Inflammatory macrophage (primary cell): ENCODE results near the gene GALK1.
"Not testable (repeated sequence)": the region's sequence is repeated elsewhere in the genome, so short reads cannot be mapped to it uniquely, and the experiment has no call there.

Experiments used
- DNase-seq, 2 donors: peaks; one replicate each; pipeline ENCODE4 v3.0.0-alpha.2; 2020 to 2022
- total RNA-seq, 18 experiments: gene quantifications; one replicate each; lab custom pipeline; 2026; ENCODE audit warnings: mixed read lengths in 6 of 18, inconsistent platforms in 2 of 18; lab: John Stamatoyannopoulos, UW

Gene GALK1
- total RNA-seq, result 7.0 to 41.7 (median 25.4) reads per million in 18 experiments

DNA sequence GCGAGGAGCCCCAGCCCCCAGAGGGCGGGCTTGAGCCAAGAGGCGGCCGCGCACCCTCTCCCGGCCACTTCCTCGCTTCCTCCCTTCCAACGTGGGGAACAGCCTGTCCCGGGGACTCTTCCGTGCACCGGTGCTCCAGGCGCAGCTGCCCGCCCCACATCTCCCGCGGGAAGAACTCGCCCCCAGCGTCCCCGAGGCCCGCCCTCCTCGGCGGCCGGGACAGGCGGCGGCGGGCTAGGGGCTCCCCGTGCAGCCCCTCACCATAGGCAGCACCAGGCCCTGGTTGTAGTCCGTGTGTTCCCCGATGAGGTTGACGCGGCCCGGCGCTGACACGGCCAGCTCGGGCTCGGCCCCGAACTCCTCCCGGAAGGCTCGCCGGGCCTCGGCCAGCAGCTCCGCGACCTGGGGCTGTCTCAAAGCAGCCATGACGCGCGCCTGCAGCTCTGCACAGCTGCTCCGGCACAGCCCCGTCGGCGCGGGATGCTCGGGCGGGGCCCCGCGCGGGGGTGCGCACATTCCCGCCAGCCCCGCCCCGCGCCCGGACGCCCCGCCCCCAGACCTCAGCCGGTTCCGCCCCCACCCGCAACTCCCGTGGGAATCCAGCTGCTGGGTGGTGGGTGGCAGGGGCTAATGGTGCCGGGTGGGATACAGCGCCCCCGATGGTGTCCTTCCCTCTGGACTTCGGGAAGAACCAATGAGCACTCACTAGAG, at the start of gene GALK1:
GALK1 (minus strand) TSS at position 482 of the 711 bp plus-strand sequence; CDS start at position 426, 56 bp downstream.
- peak; percentile 76 to 82 for DNase-seq

GRCh38 chr17:75814021-75814395, 49.0 kb upstream of the GALK1 start:
- DNase-seq, result no peak

- no peak for DNase-seq
These were observed 48.4 kb upstream of the GALK1 start for GRCh38 chr17:75813081-75814020.

DNA sequence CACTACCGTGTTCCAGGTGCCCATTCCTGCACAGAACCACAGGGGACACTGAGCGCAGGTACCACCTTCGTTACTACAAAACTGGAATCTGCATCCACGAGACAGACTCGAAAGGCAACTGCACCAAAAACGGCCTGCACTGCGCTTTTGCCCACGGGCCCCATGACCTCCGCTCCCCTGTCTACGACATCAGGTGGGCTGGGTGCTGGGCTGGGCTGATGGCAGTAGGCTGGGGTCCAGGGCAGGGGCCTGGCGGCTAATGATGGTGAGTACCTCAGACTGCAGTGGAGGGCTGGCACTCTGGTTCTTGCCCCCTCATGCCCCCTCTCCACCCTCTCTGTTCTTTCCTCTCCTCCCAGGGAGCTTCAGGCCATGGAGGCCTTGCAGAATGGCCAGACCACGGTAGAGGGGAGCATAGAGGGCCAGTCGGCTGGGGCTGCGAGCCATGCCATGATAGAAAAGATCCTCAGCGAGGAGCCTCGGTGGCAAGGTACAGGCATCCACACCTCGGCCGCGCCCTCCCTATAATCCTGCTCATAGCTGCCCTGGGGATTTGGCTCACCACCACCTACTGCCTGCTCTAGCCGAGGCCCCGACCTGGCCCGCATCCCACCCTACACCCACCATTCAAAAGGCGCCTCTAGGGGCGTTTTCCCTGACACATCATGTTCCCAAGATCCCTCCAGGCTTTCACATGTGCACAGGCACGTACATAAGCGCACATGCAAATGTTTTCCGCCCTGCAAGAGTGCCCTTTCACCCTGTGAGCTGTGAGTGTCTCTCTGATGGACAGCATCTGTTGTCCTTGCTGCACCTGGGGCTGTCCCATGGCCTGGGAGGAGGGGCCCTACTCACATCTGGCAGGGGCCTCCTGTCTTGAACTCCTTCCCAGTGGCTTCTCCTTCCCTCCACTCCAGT, 47.4 kb upstream of the GALK1 start:
- no peak for DNase-seq

- no peak for DNase-seq
These were observed 46.2 kb upstream of the GALK1 start for GRCh38 chr17:75811174-75811573.

DNA sequence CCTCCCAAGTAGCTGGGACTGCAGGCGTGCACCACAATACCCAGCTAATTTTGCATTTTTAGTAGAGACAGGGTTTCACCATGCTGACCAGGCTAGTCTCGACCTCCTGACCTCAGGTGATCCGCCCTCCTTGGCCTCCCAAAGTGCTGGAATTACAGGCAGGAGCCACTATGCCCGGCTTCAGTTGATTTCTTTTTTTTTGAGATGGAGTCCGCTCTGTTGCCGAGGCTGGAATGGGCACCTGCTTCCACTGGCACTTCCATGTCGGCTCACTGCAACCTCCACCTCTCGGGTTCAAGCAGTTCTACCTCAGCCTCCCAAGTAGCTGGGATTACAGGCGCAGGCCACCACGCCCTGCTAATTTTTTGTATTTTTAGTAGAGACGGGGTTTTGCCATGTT, 45.8 kb upstream of the GALK1 start:
- DNase-seq, result not testable (repeated sequence)

DNA sequence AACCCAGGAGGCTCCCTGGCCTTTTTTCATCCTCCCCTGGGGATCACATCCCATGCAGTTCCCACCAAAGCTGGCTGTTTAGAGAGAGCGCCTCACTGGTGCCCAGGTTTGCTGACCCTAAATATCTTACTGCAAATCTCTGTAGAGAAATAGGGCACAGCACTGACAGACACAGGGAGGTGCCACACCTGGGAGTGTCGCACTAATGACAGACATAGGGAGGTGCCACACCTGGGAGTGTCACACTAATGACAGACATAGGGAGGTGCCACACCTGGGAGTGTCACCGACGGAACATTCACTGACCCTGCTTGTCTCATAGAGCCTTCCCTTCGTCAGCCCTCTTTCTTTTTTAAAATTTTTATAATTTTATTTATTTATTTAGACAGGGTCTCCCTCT, 45.2 kb upstream of the GALK1 start:
- no peak for DNase-seq

GRCh38 chr17:75809631-75810111, 44.7 kb upstream of the GALK1 start:
- no peak for DNase-seq

DNA sequence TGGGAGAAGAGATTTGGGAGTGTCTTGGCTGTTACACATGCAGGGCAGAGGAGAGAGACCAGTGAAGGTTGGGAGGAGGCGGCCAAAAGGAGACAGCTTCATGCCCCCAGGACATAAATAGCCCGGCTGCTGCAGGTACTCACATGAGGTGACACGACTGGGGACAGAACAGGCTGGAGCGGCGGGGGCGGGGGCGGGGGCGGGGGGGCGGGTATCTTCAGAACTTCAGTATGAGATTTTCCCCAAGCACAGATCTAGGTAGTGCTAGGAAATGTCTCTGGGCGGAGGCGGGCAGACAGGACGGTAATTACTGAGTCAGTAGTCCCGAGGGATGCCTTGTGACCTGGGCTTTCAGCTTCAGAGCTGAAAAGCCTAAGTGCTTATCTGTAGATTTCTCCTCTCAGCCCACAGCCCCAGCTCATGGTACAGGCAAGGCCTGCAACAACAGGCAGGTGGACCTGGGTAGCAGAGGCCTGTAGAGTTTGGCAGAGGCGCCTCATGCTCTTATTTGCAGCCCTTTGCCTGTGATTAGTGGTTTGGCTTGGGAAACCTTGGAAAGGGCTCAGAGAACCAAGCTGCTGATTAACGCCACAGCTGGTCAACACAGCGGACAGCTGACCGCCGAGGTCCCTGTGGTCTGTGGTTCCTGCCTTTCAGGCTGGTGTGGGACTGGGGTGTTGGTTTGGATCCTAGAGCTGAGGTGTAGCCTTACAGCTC, 44.1 kb upstream of the GALK1 start:
- DNase-seq, result peak in 1 of 2 donors; percentile 34

DNA sequence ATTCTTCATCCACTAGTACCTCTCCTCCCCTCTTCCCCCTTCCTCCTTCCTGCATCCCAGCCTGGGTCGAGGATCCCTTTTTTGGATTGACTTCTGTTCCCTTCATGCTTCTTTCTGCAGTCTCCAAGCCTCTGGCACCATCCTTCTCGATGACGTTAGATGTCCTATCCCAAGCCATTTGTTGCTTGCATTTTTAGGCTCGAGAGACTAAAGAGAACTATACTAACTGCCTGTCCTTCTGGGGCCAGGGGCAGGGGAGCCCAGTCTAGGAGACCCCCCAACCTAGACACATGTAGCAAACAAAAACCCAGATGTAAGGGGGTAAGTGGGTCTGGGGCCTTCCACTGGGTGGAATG, 43.5 kb upstream of the GALK1 start:
- DNase-seq, result no peak

DNA sequence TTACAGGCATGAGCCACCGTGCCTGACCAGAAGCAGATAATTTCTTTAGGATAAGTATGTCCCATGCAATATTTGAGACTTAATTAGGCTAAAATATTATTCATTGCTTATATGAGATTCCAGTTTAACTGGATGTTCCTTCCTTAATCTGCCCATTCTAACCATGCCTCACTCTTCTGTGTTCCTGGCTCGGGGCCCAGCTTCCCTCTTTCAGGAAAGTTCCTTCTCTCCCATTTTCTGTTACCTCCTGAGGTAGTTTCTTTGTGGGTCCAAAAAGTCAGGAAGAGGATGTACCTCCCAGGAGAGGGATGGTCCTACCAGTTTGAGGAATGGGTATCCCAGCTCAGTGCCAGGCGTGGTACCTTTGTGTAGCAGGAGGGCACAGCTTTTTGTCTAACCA, 42.9 kb upstream of the GALK1 start:
- DNase-seq, result no peak

DNA sequence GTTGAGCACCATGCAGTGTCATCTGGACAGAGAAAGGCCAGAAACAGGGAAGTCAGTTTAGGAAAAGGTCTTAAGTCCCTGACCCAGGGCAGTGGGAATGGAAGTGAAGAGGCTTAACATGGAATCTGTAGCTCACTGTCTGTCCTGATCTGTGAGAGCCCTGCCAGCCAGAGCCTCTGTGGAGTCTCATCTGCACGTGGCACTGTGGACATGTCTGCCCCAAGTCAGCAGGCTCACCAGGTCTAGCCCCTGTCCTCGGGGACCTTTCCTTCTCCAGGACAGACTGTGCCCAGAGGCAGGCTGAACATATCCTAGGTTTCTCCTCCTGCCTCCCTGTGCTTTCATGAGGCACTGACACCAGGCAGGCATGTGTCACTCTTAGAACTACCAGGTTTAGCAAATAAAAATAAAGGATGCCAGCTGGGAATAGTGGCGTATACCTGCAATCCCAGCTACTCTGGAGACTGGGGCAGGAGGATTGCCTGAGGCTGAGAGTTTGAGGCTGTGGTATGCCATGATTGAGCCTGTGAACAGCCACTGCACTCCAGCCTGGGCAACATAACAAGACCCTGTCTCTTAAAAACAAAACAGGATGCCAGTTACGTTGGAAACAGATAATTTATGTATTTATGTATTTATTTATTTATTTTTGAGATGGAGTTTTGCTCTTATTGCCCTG, 42.0 kb upstream of the GALK1 start:
- no peak for DNase-seq

DNA sequence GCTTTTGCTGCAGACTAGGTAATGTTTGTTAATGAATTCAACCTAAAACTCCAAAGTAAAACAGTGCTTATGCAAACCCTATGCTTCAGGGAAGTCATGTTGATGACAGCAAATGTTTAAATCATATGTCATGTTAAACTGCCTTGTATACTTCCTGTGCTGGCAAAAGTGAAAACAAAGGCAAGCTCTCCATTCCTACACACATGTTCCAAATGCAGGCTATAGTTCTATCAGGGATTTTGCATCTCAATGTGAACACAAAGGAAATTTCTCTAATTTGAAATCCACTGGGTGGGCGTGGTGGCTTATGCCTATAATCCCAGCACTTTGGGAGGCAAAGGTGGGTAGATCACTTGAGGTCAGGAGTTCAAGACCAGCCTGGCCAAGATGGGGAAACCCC, 38.9 kb upstream of the GALK1 start:
- DNase-seq, result no peak

DNA sequence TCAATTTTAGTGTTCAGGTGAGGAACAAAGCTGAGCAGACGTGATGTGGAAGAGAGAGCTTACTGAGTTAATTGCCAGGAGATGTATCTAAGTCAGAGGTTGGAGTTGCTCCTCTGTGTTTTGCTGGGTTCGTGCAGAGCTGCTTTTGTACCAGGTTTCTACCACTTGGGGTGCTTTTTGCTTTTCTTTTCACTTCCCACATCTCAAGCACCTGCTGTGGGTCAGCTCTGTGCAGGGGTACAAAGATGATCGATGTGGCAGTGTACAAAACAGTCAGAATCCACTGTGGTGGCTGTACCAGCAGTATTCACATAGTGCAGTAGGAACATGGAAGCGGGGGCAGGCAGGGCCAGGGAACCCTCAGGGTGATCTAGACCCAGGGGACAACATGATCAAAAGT, 34.4 kb upstream of the GALK1 start:
- DNase-seq, result no peak

GRCh38 chr17:75795820-75796607, 31.0 kb upstream of the GALK1 start:
- no peak for DNase-seq

- no peak for DNase-seq
These were observed 28.5 kb upstream of the GALK1 start for GRCh38 chr17:75793460-75793859.

- no peak for DNase-seq
These were observed 26.3 kb upstream of the GALK1 start for GRCh38 chr17:75791254-75791653.

GRCh38 chr17:75785016-75785890, 20.3 kb upstream of the GALK1 start:
- DNase-seq, result peak; percentile 93 to 96

- DNase-seq, result peak; percentile 99
These were observed 19.6 kb upstream of the GALK1 start, which contains the start of gene UNK for GRCh38 chr17:75784473-75785015. Gene UNK (plus strand): TSS chr17:75784806. CDS start chr17:75784881, 75 bp downstream.
